GM19397 (cell line): ENCODE results near the gene WWC1.
A peak's percentile ranks its signal among the peaks of the same experiment; 100 is the strongest.
"Not testable (repeated sequence)": the region's sequence is repeated elsewhere in the genome, so short reads cannot be mapped to it uniquely, and the experiment has no call there.

Experiments used
- ATAC-seq: cut with Tn5 transposase; IDR thresholded peaks from one replicate; pipeline ENCODE4 v1.9.1; 2021; ENCODE audit warnings: mild to moderate bottlenecking, moderate library complexity; ENCODE audit not compliant: unreplicated experiment

WWC1 gene

GRCh38 chr5:168285696-168286095 is 5.7 kb upstream of the WWC1 start:
- no peak for ATAC-seq

DNA sequence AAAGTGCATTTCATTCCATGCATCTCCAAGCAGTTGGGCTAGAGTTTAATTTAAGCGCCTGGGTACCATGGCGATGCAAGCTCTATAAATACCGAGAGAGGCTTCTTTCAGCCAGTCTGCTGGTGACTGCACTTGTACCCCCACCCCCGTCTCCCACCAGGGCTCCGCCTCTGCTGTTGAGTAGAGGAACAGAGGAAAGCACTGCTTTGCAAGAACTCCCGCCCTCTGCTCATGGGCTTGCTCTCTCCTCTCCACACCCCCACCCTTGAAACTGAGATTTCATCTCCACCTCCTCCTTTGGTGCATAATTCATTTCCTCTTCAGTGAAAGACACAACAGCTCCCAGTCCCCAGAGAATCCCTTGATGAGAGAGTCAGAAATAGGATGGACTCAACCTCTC is 5.1 kb upstream of the WWC1 start:
- no peak for ATAC-seq

- ATAC-seq = not testable (repeated sequence)
These were observed 4.6 kb upstream of the WWC1 start for GRCh38 chr5:168286863-168287262.

GRCh38 chr5:168287362-168287761 is 4.1 kb upstream of the WWC1 start:
- no peak for ATAC-seq

DNA sequence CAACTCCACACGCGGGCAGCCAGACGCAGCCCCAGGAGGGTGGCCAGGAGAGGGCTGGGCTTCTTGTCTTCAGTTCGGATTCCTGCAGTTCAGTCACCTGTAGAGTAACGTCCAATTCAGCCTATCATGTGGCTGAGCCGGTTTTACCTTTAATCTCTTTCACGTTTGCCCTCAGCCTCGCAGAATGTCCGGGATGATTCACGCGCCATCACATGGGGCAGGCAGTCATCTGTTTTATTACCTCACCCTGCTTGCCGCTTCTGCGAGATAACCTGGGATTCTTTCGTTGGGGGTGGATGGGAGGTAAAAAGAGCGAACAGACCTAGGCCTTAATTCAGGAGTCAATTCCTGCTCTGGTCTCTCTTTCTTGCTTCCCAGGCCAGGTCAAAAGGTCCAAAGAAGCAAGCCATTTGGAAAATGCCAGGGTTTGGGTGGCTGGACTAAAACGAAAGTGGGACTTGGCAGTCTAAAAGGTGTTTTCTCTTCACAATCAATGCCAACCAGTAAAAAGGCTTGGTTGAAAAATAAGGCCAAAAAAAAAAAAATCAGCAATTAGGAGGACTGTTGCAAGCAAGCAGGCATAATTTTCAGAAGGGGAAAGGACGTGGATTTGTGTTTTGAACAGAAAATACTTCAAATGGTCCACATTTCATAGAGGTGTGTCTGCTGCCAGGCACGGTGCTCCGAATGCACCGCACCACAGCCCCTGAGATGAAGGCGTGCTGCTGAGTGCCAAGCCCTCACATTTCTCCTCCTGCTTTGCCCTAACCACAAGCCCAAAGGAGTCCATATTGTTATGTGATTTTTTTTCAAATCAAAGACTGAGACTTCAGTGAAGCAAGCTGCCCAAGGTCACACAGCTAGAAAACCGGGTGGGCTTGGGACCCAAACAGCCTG is 2.8 kb upstream of the WWC1 start:
- no peak for ATAC-seq

DNA sequence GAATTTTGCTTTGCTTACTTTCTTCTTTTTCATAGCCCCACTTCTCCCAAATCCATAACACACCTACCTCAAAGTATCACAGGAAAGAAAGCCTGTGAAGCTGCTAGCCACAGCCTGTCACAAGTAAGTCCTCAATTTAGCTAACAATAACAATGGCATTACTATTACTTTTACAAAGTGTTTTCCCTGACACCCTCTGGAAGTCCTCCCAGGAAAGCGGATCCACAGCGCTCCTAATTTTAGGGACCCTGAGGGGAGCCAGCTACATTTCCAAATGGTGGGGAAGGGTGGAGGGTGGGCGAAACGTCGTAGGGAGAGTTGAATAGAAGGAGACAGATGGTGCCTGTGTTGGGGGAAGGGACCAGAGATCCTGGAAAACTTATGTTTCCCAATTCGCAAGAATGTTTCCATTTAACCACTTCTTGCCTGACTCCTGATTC is 523 bp upstream of the WWC1 start:
- no peak for ATAC-seq

DNA sequence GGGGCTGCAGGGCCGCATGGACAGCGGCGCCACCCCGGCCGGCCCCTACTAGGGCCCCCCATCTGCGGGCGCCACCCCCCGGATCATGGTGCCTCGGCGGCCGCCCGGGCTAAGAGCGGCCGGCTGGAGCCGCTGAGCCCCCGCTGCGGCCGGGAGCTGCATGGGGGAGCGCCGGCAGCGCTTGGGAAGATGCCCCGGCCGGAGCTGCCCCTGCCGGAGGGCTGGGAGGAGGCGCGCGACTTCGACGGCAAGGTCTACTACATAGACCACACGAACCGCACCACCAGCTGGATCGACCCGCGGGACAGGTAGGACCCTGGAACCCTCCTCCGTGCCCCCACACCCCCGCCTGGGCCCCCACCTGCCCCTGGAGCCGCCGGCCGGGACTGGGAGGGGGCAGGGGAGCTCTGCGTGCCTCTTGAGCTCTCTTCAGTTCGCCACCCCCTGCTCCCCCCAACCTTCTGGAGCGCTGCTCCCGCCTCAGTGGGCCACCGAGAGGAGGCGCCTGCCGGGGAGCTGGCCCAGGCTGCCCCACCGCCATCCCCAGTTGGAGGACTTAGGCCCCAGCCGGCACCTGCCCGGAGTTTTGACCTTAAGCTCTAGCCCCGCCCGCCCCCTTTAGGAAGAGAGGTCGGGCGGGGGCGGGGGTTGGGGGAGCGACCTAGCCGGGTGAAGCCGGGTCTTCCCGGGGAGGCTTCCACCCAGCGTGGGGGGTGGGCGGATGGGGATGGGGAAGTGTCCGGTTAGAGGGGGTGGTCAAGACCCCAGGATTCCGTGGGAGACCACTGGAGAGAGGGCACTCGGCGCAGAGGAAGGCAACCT is 730 bp downstream of the WWC1 start:
- peak; percentile 27 for ATAC-seq

DNA sequence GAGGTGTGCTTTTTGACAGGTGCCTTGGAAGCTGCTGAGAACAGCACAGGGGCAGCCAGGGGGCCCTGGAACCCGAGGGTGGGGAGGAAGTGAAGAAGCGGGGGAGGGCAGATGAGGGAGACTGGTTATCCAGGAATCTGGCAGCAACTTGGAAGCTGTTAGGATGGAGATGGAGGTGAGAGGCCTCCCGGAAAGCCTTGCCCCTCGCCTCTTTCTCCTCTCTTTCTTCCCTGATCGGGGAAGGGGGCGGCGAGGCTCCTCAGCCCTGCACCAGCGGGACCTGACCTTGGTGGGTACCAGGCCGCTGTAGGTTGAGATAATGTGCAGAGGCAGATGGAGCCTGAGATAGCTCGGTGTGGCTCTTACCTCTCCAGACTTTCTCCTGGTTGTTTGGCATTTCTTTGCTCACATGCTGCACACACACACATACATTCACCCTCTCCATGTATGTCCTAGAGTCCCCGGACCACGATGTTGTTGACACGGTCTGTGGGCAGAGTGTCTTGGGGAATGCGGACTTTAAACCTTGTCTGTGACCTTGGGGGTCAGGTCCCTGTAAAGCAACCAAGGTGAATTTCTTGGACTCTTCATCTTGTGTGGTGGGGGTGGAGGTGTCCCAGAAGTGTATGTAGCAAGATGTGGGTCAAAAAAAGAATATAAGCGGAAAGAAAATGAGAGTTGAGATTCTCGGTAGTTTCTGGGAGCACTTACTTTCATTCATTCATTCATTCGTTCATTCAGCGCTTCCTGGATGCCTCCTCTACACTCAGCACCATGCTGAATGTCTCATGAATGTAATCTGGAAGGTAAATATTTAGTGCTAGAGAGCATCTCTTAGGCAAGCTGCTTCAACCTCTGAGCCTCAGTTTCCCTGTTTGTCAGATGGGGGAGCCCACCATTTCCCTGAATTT is 1.6 kb downstream of the WWC1 start:
- ATAC-seq = no peak

- ATAC-seq = no peak
These were observed 4.2 kb downstream of the WWC1 start for GRCh38 chr5:168295574-168296201.

GRCh38 chr5:168296682-168297081 is 5.2 kb downstream of the WWC1 start:
- no peak for ATAC-seq

- no peak for ATAC-seq
These were observed 7.5 kb downstream of the WWC1 start for GRCh38 chr5:168298949-168299348.

DNA sequence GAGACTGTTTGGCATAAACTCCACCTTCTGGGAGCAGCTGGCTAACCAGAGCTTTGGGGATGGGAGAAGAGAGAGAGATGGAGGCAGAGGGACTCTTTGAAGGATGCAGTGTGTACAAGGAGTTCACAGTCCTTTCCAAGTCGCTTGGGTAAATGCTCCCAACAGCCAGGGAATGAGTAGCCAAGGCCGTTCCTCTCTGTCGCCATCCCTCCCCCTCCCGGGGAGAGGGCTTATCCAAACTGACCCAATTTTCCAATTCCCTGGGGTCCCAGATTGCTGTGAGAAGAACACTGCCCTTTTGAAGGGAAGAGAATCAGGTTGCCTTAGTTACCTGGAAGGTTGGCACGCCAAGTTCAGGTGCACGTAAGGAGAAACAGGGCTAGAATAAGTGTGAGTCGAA is 7.9 kb downstream of the WWC1 start:
- ATAC-seq = no peak

DNA sequence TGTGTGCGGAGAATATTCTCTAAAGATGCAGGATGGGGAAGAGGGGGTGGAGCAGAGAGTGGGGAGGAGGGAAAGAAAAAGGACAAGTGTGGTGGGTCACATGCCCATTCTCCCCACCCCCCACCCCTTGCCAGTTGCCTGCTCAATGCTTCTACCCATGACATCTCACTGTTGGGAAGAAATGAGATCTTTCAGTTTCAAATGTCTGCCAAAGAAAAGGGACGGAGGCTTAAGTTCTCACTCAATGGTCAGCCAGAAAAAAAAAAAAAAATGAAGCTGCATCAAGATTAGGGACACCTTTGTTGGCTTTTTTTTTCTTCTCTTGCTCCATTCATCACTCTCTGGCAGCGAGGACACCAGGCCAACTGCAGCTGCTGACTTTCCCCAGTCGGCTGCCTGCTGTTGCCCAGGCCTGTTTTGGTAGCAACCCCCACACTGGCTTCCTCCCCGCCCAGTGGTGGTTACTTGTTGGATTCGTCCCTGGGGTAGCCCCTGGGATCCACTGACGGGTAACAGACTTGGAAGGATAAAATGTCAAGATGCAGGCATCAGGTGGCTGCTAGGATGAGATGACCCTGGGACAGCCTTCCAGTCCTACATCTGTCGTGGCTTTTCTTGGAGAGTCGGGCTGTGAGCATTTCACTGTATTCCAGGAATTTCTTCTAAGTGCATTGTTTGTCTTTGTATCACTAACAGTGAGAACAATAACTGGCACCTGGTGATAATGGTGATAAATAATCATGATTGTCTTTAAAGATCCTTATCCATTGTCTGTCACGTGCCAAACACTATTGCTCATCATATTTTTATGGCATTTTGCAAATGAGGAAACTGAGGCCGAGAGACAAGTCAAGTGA is 9.1 kb downstream of the WWC1 start:
- ATAC-seq = no peak

DNA sequence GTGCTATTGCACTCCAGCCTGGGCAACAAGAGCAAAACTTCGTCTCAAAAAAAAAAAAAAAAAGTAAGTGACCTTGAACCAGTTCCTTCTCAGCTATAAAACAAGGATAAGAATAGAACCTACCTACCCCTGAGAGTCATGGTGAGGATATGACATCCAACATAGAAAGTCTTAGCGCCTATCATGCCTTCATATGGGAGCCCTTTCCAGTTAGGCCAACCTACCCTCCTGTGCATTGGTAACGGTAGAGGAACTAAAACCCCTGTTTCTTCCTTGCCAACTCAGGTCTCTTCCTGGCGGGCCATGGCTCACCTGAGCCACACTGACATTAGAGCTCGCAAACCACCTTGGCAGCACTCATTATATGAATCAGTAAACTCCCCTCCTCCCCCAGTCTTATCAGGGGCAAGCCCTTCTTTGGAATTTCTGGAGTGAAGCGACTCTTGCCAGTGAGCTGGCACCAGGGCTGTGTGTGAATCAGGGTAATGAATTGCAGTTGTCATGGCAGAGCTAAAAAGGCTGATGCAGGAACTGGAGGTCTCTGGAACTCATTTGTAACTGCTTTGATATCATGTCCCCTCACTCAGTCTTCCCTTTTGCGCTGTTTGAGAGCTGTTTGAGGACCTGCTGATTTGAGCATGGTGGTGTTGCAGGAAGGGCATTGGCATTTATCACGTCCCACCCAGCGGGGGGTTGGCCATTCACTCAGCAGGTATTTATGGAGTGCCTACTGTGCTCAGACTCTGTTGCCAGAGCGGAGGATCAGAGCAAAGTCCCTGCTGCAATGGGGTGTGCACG is 10.3 kb downstream of the WWC1 start:
- ATAC-seq = no peak

DNA sequence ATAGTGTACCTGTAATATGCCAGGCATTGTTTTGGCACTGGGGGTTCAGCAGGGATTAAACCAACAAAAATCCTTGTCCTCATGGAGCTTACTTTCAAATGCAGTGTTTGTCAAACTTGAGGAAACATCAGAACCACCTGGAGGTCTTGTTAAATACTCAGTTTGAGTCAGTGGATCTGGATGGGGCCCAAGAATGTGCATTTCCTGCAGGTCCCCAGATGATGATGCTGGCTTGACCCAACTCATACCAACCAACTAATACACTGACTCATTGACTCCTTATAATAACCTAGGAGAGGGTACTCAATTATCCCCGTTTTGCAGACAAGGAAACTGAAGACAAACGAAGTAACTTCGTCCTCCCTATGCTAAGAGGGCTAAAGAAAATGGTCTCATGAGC is 11.3 kb downstream of the WWC1 start:
- no peak for ATAC-seq

DNA sequence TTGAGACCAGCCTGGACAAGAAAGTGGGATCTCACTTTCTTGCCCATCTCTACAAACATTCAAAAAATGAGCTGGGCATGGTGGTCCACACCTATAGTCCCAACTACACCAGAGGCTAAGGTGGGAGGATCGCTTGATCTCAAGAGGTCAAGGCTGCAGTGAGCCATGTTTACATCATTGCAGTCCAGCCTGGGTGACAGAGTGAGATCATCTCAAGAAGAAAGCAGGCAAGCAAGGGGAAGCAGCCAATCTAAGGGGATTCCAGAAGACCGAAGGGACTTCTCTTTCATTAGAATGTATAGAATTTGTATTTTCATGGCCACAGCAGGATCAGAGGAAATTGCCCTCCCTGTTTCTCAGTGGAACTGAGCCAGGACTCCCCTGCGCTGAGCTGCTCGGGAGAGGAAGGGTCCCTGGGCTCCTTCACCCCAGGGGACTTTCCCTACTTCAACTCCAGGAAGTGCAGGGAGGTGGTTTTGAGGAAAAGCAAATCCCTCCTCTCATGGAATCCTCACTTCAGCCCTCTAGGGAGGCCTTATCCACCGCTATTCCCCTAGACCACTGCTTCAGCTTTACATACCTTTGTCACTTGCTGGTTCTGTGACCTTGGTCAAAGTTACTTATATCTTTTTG is 12.1 kb downstream of the WWC1 start:
- no peak for ATAC-seq

DNA sequence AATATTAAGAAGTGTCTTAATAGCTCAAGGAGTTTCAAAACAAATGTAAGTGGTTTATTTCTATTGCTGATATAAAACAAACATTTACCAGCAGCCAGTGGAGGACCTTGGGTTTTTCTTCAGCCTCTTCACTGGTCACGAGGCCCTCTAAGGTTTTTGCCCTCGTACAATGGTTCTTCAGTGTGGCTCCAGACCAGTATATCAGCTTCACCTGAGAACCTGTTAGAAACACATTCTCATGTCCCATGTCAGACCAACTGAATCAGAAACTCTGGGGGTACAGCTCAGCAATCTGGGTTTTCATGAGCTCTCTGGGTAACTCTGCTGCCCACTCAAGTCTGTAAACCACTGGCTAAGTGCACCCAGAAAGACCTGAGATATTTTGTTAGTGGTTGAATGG is 12.9 kb downstream of the WWC1 start:
- no peak for ATAC-seq

- ATAC-seq = no peak
These were observed 13.8 kb downstream of the WWC1 start for GRCh38 chr5:168305281-168305680.
